ENCODE measurements around the gene RGPD3.

- TF ChIP-seq CTCF (IDR thresholded peaks at IDR 0.05) (no peak), ZFX (IDR thresholded peaks at IDR 0.05; ENCODE audit: borderline replicate concordance) (no peak)
These were observed 117.2 kb downstream of the RGPD3 start for GRCh38 chr2:106350980-106351379.

All from 22Rv1 (cell line).